Cerebellar cortex (tissue), 1 donor: ENCODE results near the gene SIK3.

Source experiments
- DNase-seq: peaks from one replicate; pipeline ENCODE4 v3.0.0-alpha.2; 2015; ENCODE audit warnings: low spot score

The SIK3 gene

DNA sequence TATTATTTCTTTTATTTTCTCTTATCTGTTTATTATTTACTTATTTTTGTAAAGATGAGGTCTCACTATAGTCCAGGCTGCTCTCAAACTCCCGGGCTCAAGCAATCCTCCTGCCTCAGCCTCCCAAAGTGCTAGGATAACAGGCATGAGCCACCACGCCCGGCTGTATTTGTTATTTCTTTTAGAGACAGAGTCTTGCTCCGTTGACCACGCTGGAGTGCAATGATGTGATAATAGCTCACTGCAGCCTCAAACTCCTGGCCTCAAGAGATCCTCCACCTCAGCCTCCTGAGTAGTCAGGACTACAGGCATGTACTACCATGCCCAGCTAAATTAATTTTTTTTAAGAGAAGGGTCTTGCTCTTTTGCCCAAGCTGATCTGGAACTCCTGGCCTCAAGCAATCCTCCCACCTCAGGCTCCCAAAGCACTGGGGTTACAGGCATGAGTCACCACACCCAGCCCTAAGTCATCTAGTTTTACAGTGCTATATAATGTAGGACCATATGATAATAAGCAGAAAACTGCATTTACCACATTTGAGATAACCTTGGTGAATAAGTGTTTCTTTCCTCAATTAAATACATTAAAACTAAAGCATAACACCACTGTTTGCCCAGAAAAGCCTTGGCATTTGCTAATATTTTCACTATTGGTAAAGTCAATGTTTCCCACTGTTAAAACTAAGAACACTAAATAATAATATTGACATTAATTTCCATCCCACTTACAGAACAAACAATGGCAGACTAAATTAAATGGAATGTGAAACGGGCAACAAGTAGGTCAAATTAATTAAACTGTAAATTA is 127.5 kb downstream of the SIK3 start:
- DNase-seq: no peak

DNA sequence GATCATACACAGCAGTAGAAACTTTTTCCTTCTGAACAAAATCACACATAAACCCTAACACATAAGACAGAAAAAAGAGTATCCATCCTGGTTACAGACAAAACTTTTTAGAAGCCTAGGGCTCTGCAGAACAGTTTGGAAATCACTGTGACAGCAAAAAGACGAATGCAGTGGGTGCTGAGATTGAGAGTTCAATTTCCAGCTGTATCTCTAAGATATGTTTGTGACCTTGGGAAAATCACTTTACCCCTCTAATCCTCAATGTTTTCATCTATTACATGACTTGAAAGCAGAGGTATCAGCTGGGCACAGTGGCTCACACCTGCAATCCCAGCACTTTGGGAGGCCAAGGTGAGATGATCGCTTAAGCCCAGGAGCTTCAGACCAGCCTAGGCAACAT is 128.5 kb downstream of the SIK3 start:
- no peak for DNase-seq

- DNase-seq: no peak
These were observed 134.0 kb downstream of the SIK3 start for GRCh38 chr11:116964269-116964668.

GRCh38 chr11:116963813-116964212 is 134.4 kb downstream of the SIK3 start:
- no peak for DNase-seq

GRCh38 chr11:116962108-116962507 is 136.1 kb downstream of the SIK3 start:
- DNase-seq: no peak

DNA sequence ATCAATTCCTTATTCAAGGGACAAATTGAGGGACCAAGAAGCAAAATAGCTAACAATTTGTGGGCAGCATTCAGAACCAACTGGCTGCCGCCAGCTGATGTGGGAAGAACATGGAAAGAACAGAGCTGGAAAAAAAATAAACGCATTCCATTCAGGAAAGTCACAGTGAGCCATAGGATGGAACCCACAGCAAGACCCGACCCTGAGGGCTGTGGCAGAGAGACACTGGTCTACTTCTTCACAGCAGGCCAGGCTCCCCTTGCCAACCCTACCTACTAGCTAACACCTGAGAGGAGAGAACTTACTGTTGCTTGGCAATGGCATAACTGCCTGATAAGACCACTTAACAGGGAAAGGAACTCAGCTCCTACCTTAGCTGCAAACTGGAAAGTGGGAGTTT is 137.3 kb downstream of the SIK3 start:
- DNase-seq: peak; percentile 28

DNA sequence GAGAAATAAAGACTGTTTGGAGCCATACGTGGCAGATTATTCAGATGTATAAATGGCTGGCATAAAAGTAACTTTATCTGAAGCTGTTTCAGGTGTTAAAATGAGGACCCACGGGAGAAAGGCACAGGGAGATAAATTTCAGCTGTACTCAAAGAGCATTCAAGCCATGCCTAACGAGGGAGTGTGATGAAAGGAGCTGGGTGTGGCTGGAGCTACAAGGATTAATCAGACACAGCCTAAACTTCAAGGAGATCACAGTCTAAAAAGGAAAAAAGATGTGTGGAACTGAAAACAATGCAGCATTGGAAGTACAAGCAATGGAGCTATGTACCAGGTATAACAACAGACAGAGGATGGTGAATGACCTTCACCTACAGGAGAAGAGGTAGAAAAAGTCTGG is 140.0 kb downstream of the SIK3 start:
- no peak for DNase-seq

GRCh38 chr11:116955949-116956348 is 142.3 kb downstream of the SIK3 start:
- peak; percentile 22 for DNase-seq

DNA sequence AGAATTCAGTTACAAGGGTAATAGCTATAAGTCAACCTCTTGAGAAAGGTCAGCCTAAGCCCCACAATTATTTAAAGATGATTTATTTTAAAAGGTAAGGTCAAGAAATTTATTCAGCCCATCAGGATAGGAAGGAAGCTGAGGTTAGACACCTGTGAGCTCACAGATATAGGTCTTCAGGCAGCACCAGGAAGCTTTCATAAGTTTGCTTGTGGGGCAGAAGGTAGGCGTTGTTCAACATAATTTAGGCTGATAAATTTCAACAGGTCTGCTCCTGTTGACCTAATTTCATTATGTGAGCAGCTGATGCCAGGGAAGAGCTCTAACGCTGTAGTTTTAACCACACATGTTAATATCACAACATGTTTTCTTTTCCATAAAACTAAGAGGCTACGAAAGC is 142.7 kb downstream of the SIK3 start:
- peak; percentile 35 for DNase-seq

DNA sequence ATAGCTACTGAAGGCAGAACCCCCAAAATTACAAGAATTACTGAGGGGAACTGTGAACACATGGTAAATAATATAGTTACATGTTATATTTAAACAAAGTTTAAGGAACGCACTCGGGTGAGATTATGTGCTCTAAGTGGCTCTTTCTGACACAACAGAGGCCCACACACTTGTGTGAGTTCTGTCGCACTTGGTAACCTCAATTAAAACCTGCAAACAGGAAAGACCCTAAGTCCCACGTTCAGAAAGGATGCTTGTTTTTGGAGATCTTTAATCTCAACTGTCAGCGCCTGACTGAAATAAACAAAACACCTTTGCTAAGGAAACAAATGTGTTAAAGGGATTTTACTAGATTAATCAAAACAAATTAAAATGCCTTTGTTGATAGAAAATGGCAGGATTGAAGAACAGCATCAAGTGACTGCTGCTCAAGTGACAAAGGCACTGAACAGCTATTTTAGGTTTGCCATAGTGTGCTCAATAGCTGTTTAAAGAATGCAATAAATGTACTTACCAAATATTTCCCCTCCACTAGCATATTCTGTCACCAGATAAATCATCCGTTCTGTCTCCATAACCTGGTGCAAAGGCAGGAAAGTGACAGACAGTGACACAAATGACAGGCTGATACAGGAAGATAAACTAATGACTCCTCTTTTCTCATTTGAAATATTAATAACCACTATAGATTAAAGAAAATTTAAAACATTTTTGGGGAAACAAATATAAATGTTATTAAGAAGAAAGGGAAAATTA is 144.5 kb downstream of the SIK3 start:
- no peak for DNase-seq

- no peak for DNase-seq
These were observed 146.5 kb downstream of the SIK3 start for GRCh38 chr11:116951762-116952161.

DNA sequence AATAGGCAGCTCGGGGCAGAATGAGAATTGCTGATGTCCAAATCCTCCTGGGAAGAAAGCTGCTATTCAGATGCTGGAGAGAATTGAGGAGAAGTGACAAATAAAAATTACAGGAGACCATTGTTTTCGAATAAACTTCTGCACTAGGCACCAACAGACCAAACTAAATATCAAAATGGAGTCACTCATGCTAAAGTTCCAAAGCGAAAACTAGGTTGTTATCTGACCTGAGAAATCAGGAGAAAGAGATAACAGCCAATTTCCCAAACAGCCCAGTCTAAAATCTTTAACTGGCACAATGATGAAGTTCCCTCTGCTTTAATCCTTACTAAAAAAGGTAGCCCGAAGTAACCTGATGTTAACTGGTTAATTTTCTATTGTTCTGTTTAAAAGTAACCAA is 148.0 kb downstream of the SIK3 start:
- DNase-seq: no peak

GRCh38 chr11:116948391-116948790 is 149.8 kb downstream of the SIK3 start:
- DNase-seq: no peak

DNA sequence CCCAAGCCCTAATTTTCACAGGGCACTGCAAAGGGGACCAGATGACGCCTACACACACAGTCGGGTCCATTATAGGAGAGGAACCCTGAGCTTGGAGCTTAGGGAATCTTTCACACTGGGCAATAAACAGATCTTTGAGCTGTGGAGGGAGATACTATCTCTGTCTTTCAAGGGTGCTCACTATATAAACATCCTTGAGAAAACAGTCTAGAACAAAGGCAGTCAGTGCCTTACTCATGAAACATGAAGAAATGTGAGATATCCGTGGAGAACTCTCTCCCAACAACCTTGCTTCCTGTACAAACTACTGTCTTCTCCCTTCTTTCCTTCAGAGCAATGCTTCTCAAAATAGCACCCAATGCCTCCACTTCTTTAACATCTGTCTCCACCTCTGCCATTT is 151.8 kb downstream of the SIK3 start:
- DNase-seq: no peak

DNA sequence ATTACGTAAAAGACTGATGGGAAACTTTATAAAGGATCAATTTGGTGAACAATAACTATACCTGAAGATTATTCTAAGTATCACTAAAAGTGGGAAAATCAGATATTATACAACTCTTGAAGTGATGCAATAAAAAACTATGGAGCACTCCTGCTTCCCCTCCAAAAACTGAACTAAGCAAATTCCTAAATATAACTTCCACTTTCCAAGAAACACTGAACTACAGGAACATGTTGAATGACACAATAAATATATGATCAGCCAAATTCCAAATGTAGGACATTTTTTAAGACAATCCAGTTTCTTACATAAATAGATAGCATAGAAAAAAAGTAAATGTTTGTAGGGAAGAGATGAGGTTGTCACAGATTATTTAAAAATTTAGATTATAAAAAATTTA is 158.7 kb downstream of the SIK3 start:
- no peak for DNase-seq

DNA sequence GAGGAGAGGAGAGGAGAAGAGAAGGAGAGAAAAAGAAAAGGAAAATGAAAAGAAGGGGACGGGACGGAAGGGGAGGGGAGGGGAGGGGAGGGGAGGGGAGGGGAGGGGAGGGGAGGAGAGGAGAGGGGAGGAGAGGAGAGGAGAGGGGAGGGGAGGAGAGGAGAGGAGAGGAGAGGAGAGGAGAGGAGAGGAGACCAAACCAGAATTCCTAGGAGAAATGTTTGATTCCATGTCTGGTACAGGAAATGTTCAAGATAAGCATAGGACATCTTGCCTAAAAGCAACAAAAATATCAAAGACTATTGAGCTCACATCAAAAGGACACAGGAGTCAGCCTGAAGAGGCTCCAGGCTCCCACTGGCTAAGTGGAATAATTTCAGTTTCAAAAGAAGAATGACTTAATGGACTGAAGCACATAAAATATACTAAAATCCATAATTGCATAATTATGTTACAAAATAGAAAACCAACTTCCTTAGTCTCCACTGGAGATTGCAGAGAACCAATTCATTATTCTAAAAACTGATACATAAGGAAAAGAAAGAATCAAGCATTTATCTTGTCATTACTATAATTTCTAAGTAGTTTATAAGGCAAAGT is 159.7 kb downstream of the SIK3 start:
- DNase-seq: no peak

DNA sequence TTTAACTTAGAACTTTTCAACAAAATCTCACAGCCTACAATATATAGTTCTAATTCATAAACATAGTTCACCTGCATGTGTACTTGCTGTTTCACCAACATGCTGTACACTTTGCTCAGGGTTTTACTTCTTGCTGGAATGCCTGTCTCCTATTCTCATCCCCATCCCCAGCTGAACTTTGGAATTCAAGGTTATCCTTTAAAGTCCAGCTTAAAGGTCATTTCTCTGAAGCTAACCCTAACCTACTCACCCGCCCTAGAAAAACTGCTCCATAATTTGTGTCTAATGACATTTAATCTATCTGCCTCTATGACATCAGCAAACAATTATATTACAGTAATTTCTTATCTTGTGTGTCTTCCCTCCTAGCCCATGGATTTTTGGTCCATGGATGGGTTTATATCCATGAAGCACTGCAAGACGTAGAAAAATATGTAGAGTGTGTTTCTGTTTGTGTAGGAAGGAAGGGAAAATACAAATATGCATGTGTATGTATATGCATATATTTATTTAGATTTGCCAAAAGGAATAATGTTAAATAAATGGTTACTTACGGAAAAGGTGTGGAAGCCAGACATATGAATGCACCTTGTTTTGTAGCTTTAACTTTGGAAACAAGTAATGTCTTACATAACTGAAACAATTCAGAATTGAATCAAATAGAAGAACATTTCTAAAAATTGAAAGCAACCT is 161.3 kb downstream of the SIK3 start:
- no peak for DNase-seq

- DNase-seq: no peak
These were observed 162.7 kb downstream of the SIK3 start for GRCh38 chr11:116935514-116935913.

DNA sequence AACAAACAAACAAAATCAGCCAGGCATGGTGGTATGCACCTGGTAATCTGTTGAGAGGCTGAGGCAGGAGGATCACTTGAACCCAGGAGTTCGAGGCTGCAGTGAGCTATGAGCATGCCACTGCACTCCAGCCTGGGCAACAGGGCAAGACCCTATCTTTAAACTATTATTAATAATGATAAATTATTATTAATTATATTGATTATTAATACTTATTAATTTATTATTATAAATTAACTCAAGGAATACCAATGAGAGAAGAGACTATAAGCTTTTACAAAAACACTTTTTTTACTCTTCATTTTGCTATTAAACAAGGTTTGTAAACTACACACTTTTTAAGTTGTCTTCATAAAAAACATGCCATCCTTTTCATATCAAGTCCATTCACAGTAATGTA is 163.1 kb downstream of the SIK3 start:
- DNase-seq: no peak

DNA sequence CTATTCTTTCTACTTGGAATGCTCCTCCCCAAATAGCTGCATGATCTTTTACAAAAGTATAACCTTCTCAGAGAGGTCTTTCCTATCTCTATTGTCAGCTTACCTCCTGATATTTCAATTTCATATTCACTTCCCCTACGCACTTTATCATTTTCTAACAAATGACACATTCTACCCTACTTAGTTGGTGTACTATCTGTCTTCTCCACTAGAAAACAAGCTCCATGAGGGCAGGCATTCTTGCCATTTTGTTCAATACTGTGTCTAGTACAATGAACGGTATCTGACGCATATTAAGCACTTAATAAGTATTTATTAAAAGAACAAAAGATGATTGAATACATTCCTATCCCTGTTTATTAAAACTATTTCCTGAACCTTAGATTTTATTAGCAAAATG is 164.3 kb downstream of the SIK3 start:
- DNase-seq: no peak

DNA sequence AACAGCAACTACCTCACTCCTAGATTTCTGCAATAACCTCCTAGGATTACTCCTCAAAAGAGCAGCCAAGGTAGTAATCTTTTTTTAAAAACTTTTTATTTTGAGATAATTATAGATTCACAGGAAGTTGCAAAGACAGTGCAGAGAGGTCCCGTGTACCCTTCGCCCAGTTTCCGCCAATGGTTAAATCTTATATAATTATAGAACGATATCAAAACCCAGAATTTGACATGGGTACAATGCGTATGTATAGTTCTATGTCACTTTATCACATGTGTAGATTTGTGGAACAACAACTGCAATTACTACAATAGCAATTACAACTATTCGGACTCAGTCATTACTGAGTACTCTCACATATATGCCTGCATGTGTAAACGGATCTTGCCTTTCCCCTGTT is 166.0 kb downstream of the SIK3 start:
- no peak for DNase-seq

GRCh38 chr11:116931206-116931953 is 166.8 kb downstream of the SIK3 start:
- DNase-seq: no peak
